22Rv1 (cell line): ENCODE results near the gene PPM1H.

Experiments
- H3K27ac ChIP-seq: fragments of 450-650 bp; 2 replicates; pipeline ENCODE4 v1.5.1; 2017
- CTCF ChIP-seq: fragments of 450-650 bp; IDR thresholded peaks from 2 replicates; pipeline ENCODE4 v1.5.1; 2017; ENCODE audit warnings: mild to moderate bottlenecking
- ZFX ChIP-seq: fragments of 450-650 bp; IDR thresholded peaks from 2 replicates; pipeline ENCODE4 v1.6.1; 2017; ENCODE audit warnings: antibody characterized with exemption, borderline replicate concordance

PPM1H gene

GRCh38 chr12:62924084-62924483, 10.9 kb downstream of the PPM1H start:
- TF ChIP-seq ZFX (no peak), CTCF (no peak)
- H3K27ac ChIP-seq: no peak overlapping the region

- no peak overlapping the region for H3K27ac ChIP-seq
- TF ChIP-seq ZFX (no peak), CTCF (no peak)
Measured at GRCh38 chr12:62922539-62922938, 12.4 kb downstream of the PPM1H start.

DNA sequence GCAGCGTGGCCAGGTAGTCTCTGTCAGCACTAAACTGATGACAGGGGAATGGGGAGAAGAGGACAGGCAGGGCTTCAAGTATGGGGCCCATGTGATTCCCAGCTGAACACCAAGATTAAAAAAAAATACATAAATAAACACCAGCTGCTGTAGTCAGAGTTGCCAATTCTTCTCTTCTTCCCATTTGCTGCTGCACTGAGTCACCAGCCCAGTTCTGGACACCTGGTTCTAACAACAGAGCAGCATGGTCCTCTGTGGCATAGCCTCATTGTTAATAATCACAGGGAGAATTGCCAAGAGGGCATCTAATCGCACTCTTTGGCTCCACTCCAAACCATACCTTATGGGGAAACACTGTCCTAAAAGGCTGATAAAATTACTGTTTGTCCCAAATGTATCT, 15.1 kb downstream of the PPM1H start:
- H3K27ac ChIP-seq: no peak overlapping the region
- TF ChIP-seq ZFX (no peak), CTCF (no peak)

DNA sequence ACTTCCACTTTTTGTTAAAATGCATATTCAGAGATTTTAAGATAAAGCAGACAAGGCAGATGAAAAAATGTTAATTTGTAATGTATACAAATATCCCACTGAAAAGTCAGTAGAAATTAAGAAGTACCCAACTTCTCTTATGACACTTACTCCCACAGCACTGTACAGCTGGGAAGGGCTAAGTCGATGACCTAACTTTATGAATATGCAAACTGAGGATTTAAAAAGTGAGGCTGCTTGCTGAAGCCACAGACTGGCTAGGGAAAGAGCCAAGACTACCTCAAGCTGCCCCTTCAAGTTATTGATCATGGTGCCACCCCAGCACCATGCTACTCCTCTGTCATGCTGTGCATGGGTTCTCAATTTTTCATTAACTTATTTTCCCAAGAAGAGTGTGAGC, 17.0 kb downstream of the PPM1H start:
- no peak for TF ChIP-seq ZFX
- no peak for TF ChIP-seq CTCF
- no peak overlapping the region for H3K27ac ChIP-seq

GRCh38 chr12:62916632-62917425, 18.1 kb downstream of the PPM1H start:
- no peak for TF ChIP-seq CTCF
- H3K27ac ChIP-seq: no peak overlapping the region

DNA sequence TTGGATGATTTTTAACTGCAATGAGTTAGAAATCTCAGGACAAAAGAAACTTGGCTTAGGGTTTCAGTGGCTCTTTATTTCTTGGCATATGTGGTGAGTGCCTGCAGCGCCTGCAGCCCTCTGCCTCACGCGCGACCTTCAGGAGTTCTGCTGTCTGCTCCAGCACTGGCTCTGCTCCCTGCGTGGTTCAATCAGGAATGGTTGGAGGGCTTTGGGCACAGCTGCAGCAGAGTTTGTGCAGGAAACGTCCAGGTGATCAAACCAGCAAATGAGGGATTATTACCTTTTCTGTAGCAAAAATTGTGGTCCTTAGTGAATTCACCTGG, 19.8 kb downstream of the PPM1H start:
- TF ChIP-seq CTCF: no peak
- no peak for TF ChIP-seq ZFX
- no peak overlapping the region for H3K27ac ChIP-seq

DNA sequence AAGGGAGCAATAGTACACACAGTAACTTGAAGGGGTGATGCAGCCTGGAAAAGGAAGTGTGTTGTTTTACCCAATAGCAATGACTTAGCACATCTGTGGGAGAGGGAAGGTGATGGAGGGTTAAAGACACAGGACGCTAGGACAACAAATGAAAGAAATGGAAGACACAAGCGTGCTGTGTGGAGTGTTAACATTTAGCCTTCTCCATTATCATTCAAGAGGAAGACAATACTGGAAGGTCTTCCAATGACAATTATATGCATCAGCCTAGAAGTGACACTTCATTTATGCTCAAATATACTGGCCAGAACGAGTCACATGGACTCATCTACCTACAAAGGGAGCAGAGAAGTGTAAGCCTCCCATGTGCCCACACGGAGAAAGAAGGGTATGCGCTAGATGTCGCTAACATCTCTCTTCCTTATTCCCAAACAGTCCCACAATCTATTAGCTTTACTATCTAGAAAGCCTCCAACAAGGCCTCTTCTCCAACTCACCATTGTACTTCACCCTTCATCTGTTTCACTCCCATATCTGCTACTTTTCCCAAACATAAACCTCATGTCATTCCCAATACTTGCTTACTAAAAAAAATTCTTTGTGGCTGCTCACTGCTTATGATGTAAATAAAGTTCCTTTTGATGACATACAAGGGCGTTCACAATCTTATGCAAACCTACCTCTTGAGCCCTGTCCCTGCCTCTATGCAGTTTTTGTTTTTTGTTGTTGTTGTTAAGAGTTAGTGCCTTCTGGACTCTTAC, 20.3 kb downstream of the PPM1H start:
- no peak overlapping the region for H3K27ac ChIP-seq
- no peak for TF ChIP-seq CTCF
- TF ChIP-seq ZFX: no peak
